ENCODE data around the gene TTC21A.

DNA sequence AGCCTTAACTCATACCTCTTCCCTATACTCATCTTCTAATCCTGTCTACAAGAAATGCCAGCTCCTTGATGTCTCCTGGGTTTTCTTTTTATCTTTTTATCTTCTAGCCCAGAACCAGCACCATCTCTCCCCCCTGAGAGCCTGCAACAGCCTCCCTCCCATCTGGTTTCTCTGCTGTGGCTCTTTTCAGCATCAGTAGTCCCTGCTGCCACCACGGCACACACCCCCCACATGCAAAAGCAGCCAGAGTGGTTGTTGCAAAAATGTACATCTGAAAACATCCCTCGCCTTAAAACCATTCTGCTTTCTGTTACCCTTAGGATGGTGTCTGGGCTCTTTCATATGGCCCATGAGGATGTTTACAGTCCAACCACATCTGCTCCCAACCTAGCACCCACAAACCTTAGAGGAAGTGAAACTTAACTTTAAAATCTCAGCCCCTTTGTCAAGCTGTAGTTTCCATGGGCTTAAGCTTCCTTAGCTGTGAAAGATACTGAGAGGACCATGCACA is 775 bp downstream of the TTC21A start:
- TF ChIP-seq CTCF (conservative IDR thresholded peaks at IDR 0.05; ENCODE audit: low read depth in 2 of 2) (no peak), EZH2 (IDR thresholded peaks at IDR 0.05; ENCODE audit: low read depth, unreplicated experiment) (no peak), EZH2phosphoT487 (IDR thresholded peaks at IDR 0.05; ENCODE audit: unreplicated experiment) (no peak), REST (IDR thresholded peaks at IDR 0.05; ENCODE audit: unreplicated experiment) (no peak), POLR2AphosphoS5 (IDR thresholded peaks at IDR 0.05; ENCODE audit: low read depth) (no peak), JUNB (IDR thresholded peaks at IDR 0.05; ENCODE audit: unreplicated experiment) (no peak), ZNF114 (CRISPR knock-in tag; IDR thresholded peaks at IDR 0.05) (no peak), CREB1 (CRISPR knock-in tag; IDR thresholded peaks at IDR 0.05; ENCODE audit: low read depth) (no peak), ZNF331 (CRISPR knock-in tag; IDR thresholded peaks at IDR 0.05; ENCODE audit: low read depth) (no peak), STAT1 (IDR thresholded peaks at IDR 0.05; ENCODE audit: unreplicated experiment) (no peak)
- TF ChIP-seq, protein P1, sequence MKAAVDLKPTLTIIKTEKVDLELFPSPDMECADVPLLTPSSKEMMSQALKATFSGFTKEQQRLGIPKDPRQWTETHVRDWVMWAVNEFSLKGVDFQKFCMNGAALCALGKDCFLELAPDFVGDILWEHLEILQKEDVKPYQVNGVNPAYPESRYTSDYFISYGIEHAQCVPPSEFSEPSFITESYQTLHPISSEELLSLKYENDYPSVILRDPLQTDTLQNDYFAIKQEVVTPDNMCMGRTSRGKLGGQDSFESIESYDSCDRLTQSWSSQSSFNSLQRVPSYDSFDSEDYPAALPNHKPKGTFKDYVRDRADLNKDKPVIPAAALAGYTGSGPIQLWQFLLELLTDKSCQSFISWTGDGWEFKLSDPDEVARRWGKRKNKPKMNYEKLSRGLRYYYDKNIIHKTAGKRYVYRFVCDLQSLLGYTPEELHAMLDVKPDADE (IDR thresholded peaks at IDR 0.05): no peak
- TF ChIP-seq, protein P2, sequence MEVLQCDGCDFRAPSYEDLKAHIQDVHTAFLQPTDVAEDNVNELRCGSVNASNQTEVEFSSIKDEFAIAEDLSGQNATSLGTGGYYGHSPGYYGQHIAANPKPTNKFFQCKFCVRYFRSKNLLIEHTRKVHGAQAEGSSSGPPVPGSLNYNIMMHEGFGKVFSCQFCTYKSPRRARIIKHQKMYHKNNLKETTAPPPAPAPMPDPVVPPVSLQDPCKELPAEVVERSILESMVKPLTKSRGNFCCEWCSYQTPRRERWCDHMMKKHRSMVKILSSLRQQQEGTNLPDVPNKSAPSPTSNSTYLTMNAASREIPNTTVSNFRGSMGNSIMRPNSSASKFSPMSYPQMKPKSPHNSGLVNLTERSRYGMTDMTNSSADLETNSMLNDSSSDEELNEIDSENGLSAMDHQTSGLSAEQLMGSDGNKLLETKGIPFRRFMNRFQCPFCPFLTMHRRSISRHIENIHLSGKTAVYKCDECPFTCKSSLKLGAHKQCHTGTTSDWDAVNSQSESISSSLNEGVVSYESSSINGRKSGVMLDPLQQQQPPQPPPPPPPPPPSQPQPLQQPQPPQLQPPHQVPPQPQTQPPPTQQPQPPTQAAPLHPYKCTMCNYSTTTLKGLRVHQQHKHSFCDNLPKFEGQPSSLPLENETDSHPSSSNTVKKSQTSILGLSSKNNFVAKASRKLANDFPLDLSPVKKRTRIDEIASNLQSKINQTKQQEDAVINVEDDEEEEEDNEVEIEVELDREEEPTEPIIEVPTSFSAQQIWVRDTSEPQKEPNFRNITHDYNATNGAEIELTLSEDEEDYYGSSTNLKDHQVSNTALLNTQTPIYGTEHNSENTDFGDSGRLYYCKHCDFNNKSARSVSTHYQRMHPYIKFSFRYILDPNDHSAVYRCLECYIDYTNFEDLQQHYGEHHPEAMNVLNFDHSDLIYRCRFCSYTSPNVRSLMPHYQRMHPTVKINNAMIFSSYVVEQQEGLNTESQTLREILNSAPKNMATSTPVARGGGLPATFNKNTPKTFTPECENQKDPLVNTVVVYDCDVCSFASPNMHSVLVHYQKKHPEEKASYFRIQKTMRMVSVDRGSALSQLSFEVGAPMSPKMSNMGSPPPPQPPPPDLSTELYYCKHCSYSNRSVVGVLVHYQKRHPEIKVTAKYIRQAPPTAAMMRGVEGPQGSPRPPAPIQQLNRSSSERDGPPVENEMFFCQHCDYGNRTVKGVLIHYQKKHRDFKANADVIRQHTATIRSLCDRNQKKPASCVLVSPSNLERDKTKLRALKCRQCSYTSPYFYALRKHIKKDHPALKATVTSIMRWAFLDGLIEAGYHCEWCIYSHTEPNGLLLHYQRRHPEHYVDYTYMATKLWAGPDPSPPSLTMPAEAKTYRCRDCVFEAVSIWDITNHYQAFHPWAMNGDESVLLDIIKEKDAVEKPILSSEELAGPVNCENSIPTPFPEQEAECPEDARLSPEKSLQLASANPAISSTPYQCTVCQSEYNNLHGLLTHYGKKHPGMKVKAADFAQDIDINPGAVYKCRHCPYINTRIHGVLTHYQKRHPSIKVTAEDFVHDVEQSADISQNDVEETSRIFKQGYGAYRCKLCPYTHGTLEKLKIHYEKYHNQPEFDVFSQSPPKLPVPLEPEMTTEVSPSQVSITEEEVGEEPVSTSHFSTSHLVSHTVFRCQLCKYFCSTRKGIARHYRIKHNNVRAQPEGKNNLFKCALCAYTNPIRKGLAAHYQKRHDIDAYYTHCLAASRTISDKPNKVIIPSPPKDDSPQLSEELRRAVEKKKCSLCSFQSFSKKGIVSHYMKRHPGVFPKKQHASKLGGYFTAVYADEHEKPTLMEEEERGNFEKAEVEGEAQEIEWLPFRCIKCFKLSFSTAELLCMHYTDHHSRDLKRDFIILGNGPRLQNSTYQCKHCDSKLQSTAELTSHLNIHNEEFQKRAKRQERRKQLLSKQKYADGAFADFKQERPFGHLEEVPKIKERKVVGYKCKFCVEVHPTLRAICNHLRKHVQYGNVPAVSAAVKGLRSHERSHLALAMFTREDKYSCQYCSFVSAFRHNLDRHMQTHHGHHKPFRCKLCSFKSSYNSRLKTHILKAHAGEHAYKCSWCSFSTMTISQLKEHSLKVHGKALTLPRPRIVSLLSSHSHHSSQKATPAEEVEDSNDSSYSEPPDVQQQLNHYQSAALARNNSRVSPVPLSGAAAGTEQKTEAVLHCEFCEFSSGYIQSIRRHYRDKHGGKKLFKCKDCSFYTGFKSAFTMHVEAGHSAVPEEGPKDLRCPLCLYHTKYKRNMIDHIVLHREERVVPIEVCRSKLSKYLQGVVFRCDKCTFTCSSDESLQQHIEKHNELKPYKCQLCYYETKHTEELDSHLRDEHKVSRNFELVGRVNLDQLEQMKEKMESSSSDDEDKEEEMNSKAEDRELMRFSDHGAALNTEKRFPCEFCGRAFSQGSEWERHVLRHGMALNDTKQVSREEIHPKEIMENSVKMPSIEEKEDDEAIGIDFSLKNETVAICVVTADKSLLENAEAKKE (CRISPR knock-in tag; IDR thresholded peaks at IDR 0.05): no peak

All from GM23338 (cell line).